H9 (cell line): Measurements from ENCODE around the gene NCBP1. TPM values are rescaled to one million over a fixed set of nuclear protein-coding genes. Genes with fewer than 3 reads are reported as not detected.

Experiments used
- DNase-seq: peaks from one replicate; pipeline ENCODE4 v3.0.0-alpha.2; 2017
- H2AFZ ChIP-seq: one replicate; pipeline ENCODE4 v1.6.1; 2013; ENCODE audit warnings: mild to moderate bottlenecking, low read length, control low read depth, moderate library complexity
- H2AK5ac ChIP-seq: 2 replicates; pipeline ENCODE4 v1.6.1; 2013; ENCODE audit warnings: low read length, control low read depth, mixed read lengths; ENCODE audit not compliant: insufficient read length
- H2BK120ac ChIP-seq: one replicate; pipeline ENCODE4 v1.6.1; 2013; ENCODE audit warnings: low read depth, mild to moderate bottlenecking, low read length, control low read depth, inconsistent platforms; ENCODE audit not compliant: poor library complexity, severe bottlenecking
- H2BK12ac ChIP-seq: 2 replicates; pipeline ENCODE4 v1.6.1; 2013; ENCODE audit warnings: low read length, control low read depth, mixed read lengths, low read depth; ENCODE audit not compliant: insufficient read length
- H2BK15ac ChIP-seq: 2 replicates; pipeline ENCODE4 v1.6.1; 2013; ENCODE audit warnings: low read depth, low read length, control low read depth
- H2BK20ac ChIP-seq: one replicate; pipeline ENCODE4 v1.6.1; 2013; ENCODE audit warnings: low read depth, mild to moderate bottlenecking, low read length, control low read depth, inconsistent platforms; ENCODE audit not compliant: poor library complexity, severe bottlenecking
- H2BK5ac ChIP-seq: 2 replicates; pipeline ENCODE4 v1.6.1; 2013; ENCODE audit warnings: low read length, control low read depth, mixed read lengths; ENCODE audit not compliant: insufficient read length
- H3K14ac ChIP-seq: 2 replicates; pipeline ENCODE4 v1.6.1; 2013; ENCODE audit warnings: low read length, control low read depth; ENCODE audit not compliant: insufficient read depth
- H3K18ac ChIP-seq: 2 replicates; pipeline ENCODE4 v1.6.1; 2013; ENCODE audit warnings: low read depth, mild to moderate bottlenecking, mixed read lengths, low read length, control low read depth; ENCODE audit not compliant: insufficient read length
- H3K23ac ChIP-seq: 2 replicates; pipeline ENCODE4 v1.6.1; 2013; ENCODE audit warnings: low read length, control low read depth, mixed read lengths, low read depth; ENCODE audit not compliant: insufficient read length
- H3K23me2 ChIP-seq: 2 replicates; pipeline ENCODE4 v1.6.1; 2013; ENCODE audit warnings: low read depth, mild to moderate bottlenecking, mixed read lengths, low read length, control low read depth; ENCODE audit not compliant: insufficient read length, poor library complexity, severe bottlenecking
- H3K27ac ChIP-seq: 2 replicates; pipeline ENCODE4 v1.5.1; 2013; ENCODE audit warnings: low read length, control low read depth, mixed read lengths, low read depth; ENCODE audit not compliant: insufficient read length
- H3K27me3 ChIP-seq: 2 replicates; pipeline ENCODE4 v1.6.1; 2013; ENCODE audit warnings: low read length, control low read depth, inconsistent platforms; ENCODE audit not compliant: insufficient read depth
- H3K4ac ChIP-seq: 2 replicates; pipeline ENCODE4 v1.6.1; 2013; ENCODE audit warnings: low read depth, mild to moderate bottlenecking, control low read depth, inconsistent platforms, low read length, moderate library complexity
- H3K4me1 ChIP-seq: 2 replicates; pipeline ENCODE4 v1.6.1; 2013; ENCODE audit warnings: low read length, control low read depth, inconsistent platforms; ENCODE audit not compliant: insufficient read depth
- H3K4me2 ChIP-seq: 2 replicates; pipeline ENCODE4 v1.6.1; 2013; ENCODE audit warnings: low read length, control low read depth, mixed read lengths; ENCODE audit not compliant: insufficient read length, insufficient read depth
- H3K56ac ChIP-seq: 2 replicates; pipeline ENCODE4 v1.6.1; 2013; ENCODE audit warnings: low read depth, mild to moderate bottlenecking, mixed read lengths, low read length, control low read depth; ENCODE audit not compliant: insufficient read length
- H3K79me1 ChIP-seq: 2 replicates; pipeline ENCODE4 v1.6.1; 2013; ENCODE audit warnings: low read depth, mild to moderate bottlenecking, moderate library complexity, low read length, control low read depth, inconsistent platforms; ENCODE audit not compliant: insufficient read depth, poor library complexity, severe bottlenecking
- H3K79me2 ChIP-seq: 2 replicates; pipeline ENCODE4 v1.6.1; 2013; ENCODE audit warnings: low read length, control low read depth, inconsistent platforms; ENCODE audit not compliant: insufficient read depth
- H3K9ac ChIP-seq: 2 replicates; pipeline ENCODE4 v1.6.1; 2013; ENCODE audit warnings: low read length, control low read depth, mixed read lengths; ENCODE audit not compliant: insufficient read length; ENCODE audit errors: extremely low read depth
- H3K9me3 ChIP-seq: one replicate; pipeline ENCODE4 v1.6.1; 2013; ENCODE audit warnings: low read depth, low read length, inconsistent platforms; ENCODE audit not compliant: control insufficient read depth
- H3T11ph ChIP-seq: one replicate; pipeline ENCODE4 v1.6.1; 2013; ENCODE audit warnings: mild to moderate bottlenecking, low read length, control low read depth, inconsistent platforms
- H4K20me1 ChIP-seq: one replicate; pipeline ENCODE4 v1.6.1; 2013; ENCODE audit not compliant: control insufficient read depth, insufficient read length, insufficient read depth
- H4K5ac ChIP-seq: 2 replicates; pipeline ENCODE4 v1.6.1; 2013; ENCODE audit warnings: low read depth, mild to moderate bottlenecking, mixed read lengths, low read length, control low read depth; ENCODE audit not compliant: insufficient read length
- H4K8ac ChIP-seq: replicated peaks from 2 replicates; pipeline ENCODE4 v1.6.1; 2013; ENCODE audit warnings: low read length, control low read depth, mixed read lengths, low read depth; ENCODE audit not compliant: insufficient read length
- H4K91ac ChIP-seq: 2 replicates; pipeline ENCODE4 v1.6.1; 2013; ENCODE audit warnings: low read depth, mild to moderate bottlenecking, moderate library complexity, mixed read lengths, low read length, control low read depth; ENCODE audit not compliant: insufficient read length
- H3K27ac Mint-ChIP-seq, 3 experiments: 2 replicates in 2 of 3; 3 replicates in 1 of 3; pipeline ENCODE4 v1.8.0; 2020 to 2021; ENCODE audit warnings: mixed read lengths in 3 of 3, mild to moderate bottlenecking in 1 of 3, moderate library complexity in 1 of 3
- H3K27me3 Mint-ChIP-seq: 2 replicates; pipeline ENCODE4 v1.8.0; 2021; ENCODE audit warnings: low read depth, mild to moderate bottlenecking, moderate library complexity, mixed read lengths
- H3K36me3 Mint-ChIP-seq, 3 experiments: 2 replicates in 2 of 3; 3 replicates in 1 of 3; pipeline ENCODE4 v1.8.0; 2020 to 2021; ENCODE audit warnings: low read depth in 3 of 3, mixed read lengths in 3 of 3; ENCODE audit not compliant: insufficient read depth in 1 of 3
- H3K4me1 Mint-ChIP-seq, 2 experiments: 2 replicates each; pipeline ENCODE4 v1.8.0; 2020; ENCODE audit warnings: mixed read lengths in 2 of 2
- H3K4me3 Mint-ChIP-seq, 2 experiments: 2 replicates in 1 of 2; 3 replicates in 1 of 2; pipeline ENCODE4 v1.8.0; 2020 to 2021; ENCODE audit warnings: mild to moderate bottlenecking in 2 of 2, mixed read lengths in 2 of 2, moderate library complexity in 1 of 2
- H3K9me3 Mint-ChIP-seq, 2 experiments: 2 replicates in 1 of 2; 3 replicates in 1 of 2; pipeline ENCODE4 v1.8.0; 2020; ENCODE audit warnings: mild to moderate bottlenecking in 2 of 2, mixed read lengths in 2 of 2, moderate library complexity in 1 of 2
- WGBS: extraction: QIAGEN DNeasy Blood & Tissue Kit; methylation state at CpG from one replicate; pipeline ENCODE4 v1.1.7; 2013; ENCODE audit warnings: missing lambda C conversion rate, low lambda C conversion rate, mixed read lengths; ENCODE audit not compliant: insufficient read length; ENCODE audit errors: extremely low coverage; 5-methylcytosine and 5-hydroxymethylcytosine counted together
- total RNA-seq: library from RNA; stranded (reverse); gene quantifications from 2 replicates; pipeline ENCODE4 v1.2.1, GENCODE V29; 2021
- TF ChIP-seq, protein P1 (sequence below): fragments of 200-600 bp; sonication (generic); conservative IDR thresholded peaks from 3 replicates; pipeline ENCODE4 v1.8.0; 2021; ENCODE audit warnings: antibody characterized with exemption, mild to moderate bottlenecking

Gene NCBP1
- total RNA-seq, 1 experiment from 2014 or later, result 55.7 TPM

GRCh38 chr9:97602430-97602829, 31.2 kb upstream of the NCBP1 start:
- Histone ChIP-seq H3K56ac (no peak overlapping the region), H2AFZ (no peak overlapping the region), H3K18ac (no peak overlapping the region), H3K14ac (no peak overlapping the region), H3K79me2 (no peaks in the 10 kb centered on the region), H3K27ac (no peak overlapping the region), H4K20me1 (no peaks in the 10 kb centered on the region), H2BK20ac (no peak overlapping the region), H3K4me1 (no peaks in the 10 kb centered on the region; the same call in 1 of the 2 replicates), H3K23ac (no peak overlapping the region), H3K27me3 (no peaks in the 10 kb centered on the region), H3K9me3 (no peaks in the 10 kb centered on the region), H2BK12ac (no peak overlapping the region), H3T11ph (no peak overlapping the region), H3K9ac (no peak overlapping the region), H3K4me2 (no peak overlapping the region), H3K4ac (no peak overlapping the region), H2AK5ac (no peak overlapping the region), H2BK15ac (no peak overlapping the region), H2BK5ac (no peak overlapping the region), H4K91ac (no peak overlapping the region), H2BK120ac (no peak overlapping the region), H3K79me1 (no peaks in the 10 kb centered on the region), H3K23me2 (no peaks in the 10 kb centered on the region), H4K5ac (no peak overlapping the region), H4K8ac (no peak overlapping the region)
- Mint-ChIP-seq H3K36me3 (peaks cover 18 to 69% (median 62%) of the 10 kb centered on the region in 3 experiments), H3K27me3 (no peaks in the 10 kb centered on the region), H3K9me3 (no peaks in the 10 kb centered on the region), H3K4me1 (peaks cover 4% of the 10 kb centered on the region in 2 experiments), H3K27ac (no peak overlapping the region), H3K4me3 (no peak overlapping the region)
- WGBS, result no CpG with 5 or more reads among the region's 10 CpGs
- DNase-seq, result no peak
- TF ChIP-seq, protein P1, sequence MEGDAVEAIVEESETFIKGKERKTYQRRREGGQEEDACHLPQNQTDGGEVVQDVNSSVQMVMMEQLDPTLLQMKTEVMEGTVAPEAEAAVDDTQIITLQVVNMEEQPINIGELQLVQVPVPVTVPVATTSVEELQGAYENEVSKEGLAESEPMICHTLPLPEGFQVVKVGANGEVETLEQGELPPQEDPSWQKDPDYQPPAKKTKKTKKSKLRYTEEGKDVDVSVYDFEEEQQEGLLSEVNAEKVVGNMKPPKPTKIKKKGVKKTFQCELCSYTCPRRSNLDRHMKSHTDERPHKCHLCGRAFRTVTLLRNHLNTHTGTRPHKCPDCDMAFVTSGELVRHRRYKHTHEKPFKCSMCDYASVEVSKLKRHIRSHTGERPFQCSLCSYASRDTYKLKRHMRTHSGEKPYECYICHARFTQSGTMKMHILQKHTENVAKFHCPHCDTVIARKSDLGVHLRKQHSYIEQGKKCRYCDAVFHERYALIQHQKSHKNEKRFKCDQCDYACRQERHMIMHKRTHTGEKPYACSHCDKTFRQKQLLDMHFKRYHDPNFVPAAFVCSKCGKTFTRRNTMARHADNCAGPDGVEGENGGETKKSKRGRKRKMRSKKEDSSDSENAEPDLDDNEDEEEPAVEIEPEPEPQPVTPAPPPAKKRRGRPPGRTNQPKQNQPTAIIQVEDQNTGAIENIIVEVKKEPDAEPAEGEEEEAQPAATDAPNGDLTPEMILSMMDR, result no peak
